ENCODE data around the gene ARV1. TPM values are rescaled to one million over a fixed set of nuclear protein-coding genes. Genes with fewer than 3 reads are reported as not detected.

ARV1 gene
- total RNA-seq, 4 donors from 2014 or later = 16.6 to 23.4 (median 21.9) TPM

- intact Hi-C loops (cut with DNase I; ENCODE audit: low total_unique reads) = no loop called here
- H3K4me3 ChIP-seq (ENCODE audit: low read depth, poor library complexity, severe bottlenecking) = no peak overlapping the region
- TF ChIP-seq CTCF (IDR thresholded peaks at IDR 0.05) = no peak
- no peak for TF ChIP-seq POLR2A (IDR thresholded peaks at IDR 0.05)
- WGBS, 2 donors = 76 to 83% methylated on average over 2 of the region's 2 CpGs
- DNase-seq (ENCODE audit: low spot score in 2 of 2) = no peak
Measured at GRCh38 chr1:230938924-230939368, 39.9 kb upstream of the ARV1 start.

GRCh38 chr1:230939806-230940489 is 38.9 kb upstream of the ARV1 start:
- no peak for TF ChIP-seq CTCF (IDR thresholded peaks at IDR 0.05)
- no peak for TF ChIP-seq POLR2A (IDR thresholded peaks at IDR 0.05)
- no peak for DNase-seq (ENCODE audit: low spot score in 2 of 2)
- intact Hi-C loops (cut with DNase I; ENCODE audit: low total_unique reads) = no loop called here
- H3K4me3 ChIP-seq (ENCODE audit: low read depth, poor library complexity, severe bottlenecking) = no peak overlapping the region
- WGBS, 2 donors = 83 to 84% methylated on average over 4 of the region's 4 CpGs

- WGBS, 2 donors = 94 to 97% methylated on average over 1 of the region's 1 CpG
- intact Hi-C loops (cut with DNase I; ENCODE audit: low total_unique reads) = no loop called here
- TF ChIP-seq POLR2A (IDR thresholded peaks at IDR 0.05) (no peak), CTCF (IDR thresholded peaks at IDR 0.05) (no peak)
- H3K4me3 ChIP-seq (ENCODE audit: low read depth, poor library complexity, severe bottlenecking) = no peak overlapping the region
- no peak for DNase-seq (ENCODE audit: low spot score in 2 of 2)
Measured at GRCh38 chr1:230940848-230941247, 38.0 kb upstream of the ARV1 start.

GRCh38 chr1:230943048-230943593 is 35.8 kb upstream of the ARV1 start:
- 99 to 100% methylated on average over 2 of the region's 2 CpGs for WGBS, 2 donors
- DNase-seq (ENCODE audit: low spot score in 2 of 2) = no peak
- H3K4me3 ChIP-seq (ENCODE audit: low read depth, poor library complexity, severe bottlenecking) = no peak overlapping the region
- TF ChIP-seq POLR2A (IDR thresholded peaks at IDR 0.05) = no peak
- TF ChIP-seq CTCF (IDR thresholded peaks at IDR 0.05) = no peak
- intact Hi-C loops (cut with DNase I; ENCODE audit: low total_unique reads) = no loop called here

GRCh38 chr1:230948301-230948700 is 30.6 kb upstream of the ARV1 start:
- intact Hi-C loops (cut with DNase I; ENCODE audit: low total_unique reads) = no loop called here
- 93 to 95% methylated on average over 1 of the region's 1 CpG for WGBS, 2 donors
- no peak for DNase-seq (ENCODE audit: low spot score in 2 of 2)
- no peak overlapping the region for H3K4me3 ChIP-seq (ENCODE audit: low read depth, poor library complexity, severe bottlenecking)
- TF ChIP-seq CTCF (IDR thresholded peaks at IDR 0.05) (no peak), POLR2A (IDR thresholded peaks at IDR 0.05) (no peak)
